OCI-LY7 (cell line): ENCODE results near the gene TDRD15. TPM values are rescaled to one million over a fixed set of nuclear protein-coding genes. Genes with fewer than 3 reads are reported as not detected.
A peak's percentile ranks its signal among the peaks of the same experiment; 100 is the strongest.

Experiments
- BruUV-seq: library from RNA; stranded (reverse); fragments of 400-500 nt; replicated peaks from 2 replicates; lab custom pipeline; 2021; lab: Mats Ljungman, UMichigan
- CTCF ChIA-PET: fragments of 300-600 bp; sonication (Branson Sonifier 250); formaldehyde crosslinking; loops from one replicate; lab custom pipeline; 2022; ENCODE audit warnings: antibody characterized with exemption; ENCODE audit not compliant: unreplicated experiment; lab: Charles Lee
- POLR2A ChIA-PET: fragments of 300-600 bp; sonication (Branson Sonifier 250); formaldehyde crosslinking; loops from one replicate; lab custom pipeline; 2022; ENCODE audit warnings: antibody characterized with exemption; lab: Charles Lee
- DNase-seq: peaks from one replicate; pipeline ENCODE4 v3.0.0-alpha.2; 2015; ENCODE audit warnings: low spot score
- H2AFZ ChIP-seq: fragments of 200-600 bp; sonication (generic), shearing (Covaris generic); 2 replicates; pipeline ENCODE4 v1.6.1; 2014; ENCODE audit warnings: mild to moderate bottlenecking, antibody characterized with exemption, low read length, moderate library complexity
- H3K27ac ChIP-seq: fragments of 200-600 bp; sonication (generic); 2 replicates; pipeline ENCODE4 v1.5.1; 2014; ENCODE audit warnings: mixed run types, low read depth, mild to moderate bottlenecking, moderate library complexity, low read length, inconsistent platforms; ENCODE audit not compliant: poor library complexity, severe bottlenecking
- H3K36me3 ChIP-seq: fragments of 200-600 bp; sonication (generic); 2 replicates; pipeline ENCODE4 v1.6.1; 2014; ENCODE audit warnings: mild to moderate bottlenecking, antibody characterized with exemption, low read length, moderate library complexity, mixed read lengths; ENCODE audit not compliant: insufficient read depth
- H3K4me1 ChIP-seq: fragments of 200-600 bp; sonication (generic); 2 replicates; pipeline ENCODE4 v1.5.1; 2014; ENCODE audit warnings: mild to moderate bottlenecking, low read length; ENCODE audit not compliant: insufficient read depth, poor library complexity, severe bottlenecking
- H3K4me2 ChIP-seq: fragments of 200-600 bp; sonication (generic); 2 replicates; pipeline ENCODE4 v1.6.1; 2014; ENCODE audit warnings: mild to moderate bottlenecking, low read length
- H3K4me3 ChIP-seq: fragments of 200-600 bp; sonication (generic); 2 replicates; pipeline ENCODE4 v1.5.1; 2014; ENCODE audit warnings: mild to moderate bottlenecking, low read depth, low read length; ENCODE audit not compliant: poor library complexity, severe bottlenecking
- H3K79me2 ChIP-seq: fragments of 200-600 bp; sonication (generic); 2 replicates; pipeline ENCODE4 v1.6.1; 2016; ENCODE audit warnings: low read depth, mild to moderate bottlenecking, low read length, moderate library complexity, mixed read lengths; ENCODE audit not compliant: insufficient read depth
- H3K9me2 ChIP-seq: fragments of 200-600 bp; sonication (generic); 2 replicates; pipeline ENCODE4 v1.6.1; 2016; ENCODE audit warnings: mild to moderate bottlenecking, low read length, mixed read lengths; ENCODE audit not compliant: insufficient read depth
- H3K9me3 ChIP-seq: fragments of 200-600 bp; sonication (generic); 2 replicates; pipeline ENCODE4 v1.6.1; 2014; ENCODE audit warnings: mild to moderate bottlenecking, mixed run types, low read length, mixed read lengths
- H4K20me1 ChIP-seq: fragments of 200-600 bp; sonication (generic); 2 replicates; pipeline ENCODE4 v1.6.1; 2014; ENCODE audit warnings: mild to moderate bottlenecking, antibody characterized with exemption, low read length, moderate library complexity, mixed read lengths; ENCODE audit not compliant: insufficient read depth
- CTCF ChIP-seq: fragments of 200-600 bp; sonication (generic); conservative IDR thresholded peaks from 2 replicates; pipeline ENCODE4 v1.5.1; 2014; ENCODE audit warnings: mild to moderate bottlenecking, antibody characterized with exemption, low read length, moderate library complexity, mixed read lengths
- EZH2phosphoT487 ChIP-seq: fragments of 200-600 bp; sonication (generic); IDR thresholded peaks from 2 replicates; pipeline ENCODE4 v1.6.1; 2018; ENCODE audit warnings: low read depth, borderline replicate concordance, mild to moderate bottlenecking, mixed run types, antibody characterized with exemption, low read length, moderate library complexity, mixed read lengths
- intact Hi-C: fragments of 100-400 bp; cut with micrococcal nuclease; formaldehyde crosslinking; loops from one replicate; pipeline ENCODE4 v1.10.0; 2022; ENCODE audit not compliant: unreplicated experiment
- total RNA-seq, 2 experiments: library from RNA; depleted of rRNA in 1 of 2; stranded (reverse); fragments of >200 nt in 1 of 2; shearing (Covaris generic) in 1 of 2; gene quantifications; 2 replicates each; pipeline ENCODE4 v1.2.3, GENCODE V29; 2014 to 2022

Gene TDRD15
- total RNA-seq, 2 experiments from 2014 or later: not detected

GRCh38 chr2:21102356-21102755 is 21.4 kb upstream of the TDRD15 start:
- H4K20me1 ChIP-seq: no peaks in the 10 kb centered on the region
- POLR2A ChIA-PET: interaction anchor here (0.6 kb wide), 1 partner anchor 349 kb away, joined by 4 read pairs; no protein-coding TSS in a partner anchor
- no peak overlapping the region for H3K4me3 ChIP-seq
- H3K4me1 ChIP-seq: peaks cover 12% of the 10 kb centered on the region
- H3K4me2 ChIP-seq: no peak overlapping the region
- CTCF ChIA-PET: interaction anchor here (0.6 kb wide), 1 partner anchor 114 kb away, joined by 3 read pairs; no protein-coding TSS in a partner anchor
- no TSS peak for BruUV-seq
- intact Hi-C loops: no loop called here
- no peak overlapping the region for H2AFZ ChIP-seq
- peaks cover 4% of the 10 kb centered on the region; the same call in 1 of the 2 replicates for H3K9me3 ChIP-seq
- H3K79me2 ChIP-seq: no peaks in the 10 kb centered on the region
- no peaks in the 10 kb centered on the region for H3K9me2 ChIP-seq
- no peak for DNase-seq
- H3K27ac ChIP-seq: no peak overlapping the region
- H3K36me3 ChIP-seq: no peaks in the 10 kb centered on the region
- no peak for TF ChIP-seq CTCF
- no peak for TF ChIP-seq EZH2phosphoT487

- POLR2A ChIA-PET: interaction anchor here (0.6 to 1.1 kb wide), 2 partner anchors 9 to 98 kb away, joined by 4 read pairs; no protein-coding TSS in a partner anchor
- no peak for DNase-seq
Observed at GRCh38 chr2:21103274-21103891, 20.4 kb upstream of the TDRD15 start.

More at GRCh38 chr2:21103274-21103891, 20.4 kb upstream of the TDRD15 start:
- Histone ChIP-seq H2AFZ (peak overlapping the region; percentile 38; the same call in 1 of the 2 replicates), H3K4me3 (no peak overlapping the region), H3K9me3 (peaks cover 4% of the 10 kb centered on the region; the same call in 1 of the 2 replicates), H3K79me2 (no peaks in the 10 kb centered on the region), H3K9me2 (no peaks in the 10 kb centered on the region), H3K36me3 (no peaks in the 10 kb centered on the region), H4K20me1 (no peaks in the 10 kb centered on the region), H3K4me2 (no peak overlapping the region), H3K27ac (no peak overlapping the region), H3K4me1 (peaks cover 22% of the 10 kb centered on the region)
- no TSS peak for BruUV-seq
- CTCF ChIA-PET: no interaction called here
- TF ChIP-seq CTCF (peak; percentile 44; the same call in 1 of the 2 replicates), EZH2phosphoT487 (no peak)
- intact Hi-C loops: no loop called here
